Glutamatergic neuron (in vitro differentiated cells): ENCODE data around the gene BRINP3. TPM values are rescaled to one million over a fixed set of nuclear protein-coding genes. Genes with fewer than 3 reads are reported as not detected.

Experiments
- DNase-seq: peaks from one replicate; pipeline ENCODE4 v3.0.0; 2022
- H3K27ac Mint-ChIP-seq: one replicate; pipeline ENCODE4 v1.8.0; 2020; ENCODE audit warnings: mild to moderate bottlenecking, mixed read lengths, inconsistent platforms; ENCODE audit not compliant: unreplicated experiment
- H3K27me3 Mint-ChIP-seq: one replicate; pipeline ENCODE4 v1.8.0; 2020; ENCODE audit warnings: mild to moderate bottlenecking, moderate library complexity, mixed read lengths, inconsistent platforms; ENCODE audit not compliant: unreplicated experiment
- H3K36me3 Mint-ChIP-seq: one replicate; pipeline ENCODE4 v1.8.0; 2020; ENCODE audit warnings: mild to moderate bottlenecking, mixed read lengths, inconsistent platforms; ENCODE audit not compliant: unreplicated experiment
- H3K4me1 Mint-ChIP-seq: one replicate; pipeline ENCODE4 v1.8.0; 2020; ENCODE audit warnings: mild to moderate bottlenecking, low read depth, mixed read lengths, inconsistent platforms; ENCODE audit not compliant: unreplicated experiment
- H3K4me3 Mint-ChIP-seq: one replicate; pipeline ENCODE4 v1.8.0; 2020; ENCODE audit warnings: mild to moderate bottlenecking, mixed read lengths, inconsistent platforms; ENCODE audit not compliant: unreplicated experiment
- H3K9me3 Mint-ChIP-seq: one replicate; pipeline ENCODE4 v1.8.0; 2020; ENCODE audit warnings: mild to moderate bottlenecking, moderate library complexity, mixed read lengths, inconsistent platforms; ENCODE audit not compliant: unreplicated experiment
- CTCF ChIP-seq: fragments of 200-600 bp; sonication (generic); IDR thresholded peaks from one replicate; pipeline ENCODE4 v1.5.0; 2021; ENCODE audit not compliant: partially characterized antibody, unreplicated experiment
- total RNA-seq: library from RNA; stranded (reverse); fragmentation: NEBNext Ultra II Directional; extraction: Animal tissue kit (Norgen Biotek cat#: 25700); gene quantifications from one replicate; pipeline ENCODE4 v1.2.1, GENCODE V29; 2021; ENCODE audit not compliant: unreplicated experiment

BRINP3 gene
- total RNA-seq, 1 donor from 2014 or later = not detected

- Mint-ChIP-seq H3K9me3 (no peaks in the 10 kb centered on the region), H3K27ac (no peak overlapping the region), H3K4me3 (no peak overlapping the region), H3K4me1 (no peaks in the 10 kb centered on the region), H3K36me3 (no peaks in the 10 kb centered on the region), H3K27me3 (no peaks in the 10 kb centered on the region)
- no peak for DNase-seq
- peak; percentile 21 for TF ChIP-seq CTCF
These were observed 61.4 kb downstream of the BRINP3 start for GRCh38 chr1:190416239-190416638.

- DNase-seq = no peak
- Mint-ChIP-seq H3K27me3 (no peaks in the 10 kb centered on the region), H3K4me1 (no peaks in the 10 kb centered on the region), H3K36me3 (no peaks in the 10 kb centered on the region), H3K27ac (no peak overlapping the region), H3K4me3 (no peak overlapping the region), H3K9me3 (no peaks in the 10 kb centered on the region)
- TF ChIP-seq CTCF = no peak
These were observed 64.5 kb downstream of the BRINP3 start for GRCh38 chr1:190413142-190413541.

GRCh38 chr1:190403402-190403801 is 74.3 kb downstream of the BRINP3 start:
- Mint-ChIP-seq H3K9me3 (no peaks in the 10 kb centered on the region), H3K27ac (no peak overlapping the region), H3K4me3 (no peak overlapping the region), H3K27me3 (no peaks in the 10 kb centered on the region), H3K36me3 (no peaks in the 10 kb centered on the region), H3K4me1 (no peaks in the 10 kb centered on the region)
- no peak for TF ChIP-seq CTCF
- DNase-seq = no peak

- Mint-ChIP-seq H3K27me3 (no peaks in the 10 kb centered on the region), H3K9me3 (no peaks in the 10 kb centered on the region), H3K4me3 (no peak overlapping the region), H3K27ac (no peak overlapping the region), H3K4me1 (no peaks in the 10 kb centered on the region), H3K36me3 (no peaks in the 10 kb centered on the region)
- DNase-seq = no peak
- TF ChIP-seq CTCF = no peak
These were observed 78.4 kb downstream of the BRINP3 start for GRCh38 chr1:190399233-190399632.

GRCh38 chr1:190391582-190391981 is 86.1 kb downstream of the BRINP3 start:
- no peak overlapping the region for H3K27ac Mint-ChIP-seq
- no peaks in the 10 kb centered on the region for H3K36me3 Mint-ChIP-seq
- H3K4me1 Mint-ChIP-seq = peaks cover 6% of the 10 kb centered on the region
- no peaks in the 10 kb centered on the region for H3K27me3 Mint-ChIP-seq
- DNase-seq = no peak
- TF ChIP-seq CTCF = no peak
- H3K9me3 Mint-ChIP-seq = peaks cover 4% of the 10 kb centered on the region
- H3K4me3 Mint-ChIP-seq = no peak overlapping the region
